ENCODE measurements around the gene DNAJC3. TPM values are rescaled to one million over a fixed set of nuclear protein-coding genes. Genes with fewer than 3 reads are reported as not detected.
"Not testable (repeated sequence)": the region's sequence is repeated elsewhere in the genome, so short reads cannot be mapped to it uniquely, and the experiment has no call there.

Gene DNAJC3
- total RNA-seq, 1 donor from 2014 or later = 25.6 TPM

DNA sequence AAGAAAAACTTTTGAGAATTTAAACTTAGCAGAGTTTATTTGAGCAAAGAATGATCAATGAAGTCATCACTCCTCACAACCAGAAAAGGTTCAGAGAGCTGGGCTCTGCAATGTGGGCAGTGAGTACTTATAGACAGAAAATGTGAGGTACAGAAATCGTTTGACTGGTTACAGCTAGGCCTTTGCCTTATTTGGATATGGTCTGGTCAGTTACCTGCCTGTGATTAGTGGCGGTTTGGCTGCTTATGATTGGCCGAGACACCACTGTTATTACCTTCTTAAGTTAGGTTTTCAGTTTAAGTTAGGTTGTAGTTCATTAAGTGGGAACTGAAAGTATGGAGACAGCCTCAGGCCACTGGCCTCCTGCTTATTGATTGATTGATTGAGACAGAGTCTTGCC, 66.3 kb downstream of the DNAJC3 start:
- H3K4me1 Mint-ChIP-seq = peaks cover 7% of the 10 kb centered on the region

DNA sequence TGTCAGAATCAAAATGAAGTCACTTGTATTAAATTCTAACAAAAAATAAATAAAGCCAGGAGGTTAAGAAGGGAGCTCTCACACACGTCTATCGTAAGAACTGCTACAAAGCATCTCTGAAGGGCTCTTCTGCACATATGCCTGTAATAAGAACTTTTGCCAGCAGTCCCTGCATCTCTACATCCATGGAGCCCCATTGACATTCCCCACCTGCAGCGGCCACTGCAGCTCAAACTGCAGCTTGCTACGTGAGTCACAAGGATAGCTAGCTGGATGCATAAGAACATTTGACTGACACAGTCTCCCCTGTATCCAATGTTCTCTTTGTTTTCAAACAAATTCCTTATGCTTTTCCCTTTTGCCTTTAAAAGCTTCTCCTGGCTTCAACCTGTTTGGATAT, 68.3 kb downstream of the DNAJC3 start:
- intact Hi-C loops (cut with micrococcal nuclease) = no loop called here
- Mint-ChIP-seq H3K27ac (no peak overlapping the region), H3K9me3 (peaks cover 5% of the 10 kb centered on the region), H3K27me3 (no peaks in the 10 kb centered on the region), H3K36me3 (ENCODE audit: low read depth) (peaks cover 10% of the 10 kb centered on the region), H3K4me3 (no peak overlapping the region), H3K4me1 (peaks cover 7% of the 10 kb centered on the region)
- DNase-seq = no peak

More for the DNA sequence above, 66.3 kb downstream of the DNAJC3 start:
- Mint-ChIP-seq H3K9me3 (peaks cover 5% of the 10 kb centered on the region), H3K36me3 (ENCODE audit: low read depth) (peaks cover 10% of the 10 kb centered on the region), H3K27me3 (no peaks in the 10 kb centered on the region), H3K4me3 (no peak overlapping the region), H3K27ac (no peak overlapping the region)
- intact Hi-C loops (cut with micrococcal nuclease) = no loop called here
- no peak for DNase-seq

DNA sequence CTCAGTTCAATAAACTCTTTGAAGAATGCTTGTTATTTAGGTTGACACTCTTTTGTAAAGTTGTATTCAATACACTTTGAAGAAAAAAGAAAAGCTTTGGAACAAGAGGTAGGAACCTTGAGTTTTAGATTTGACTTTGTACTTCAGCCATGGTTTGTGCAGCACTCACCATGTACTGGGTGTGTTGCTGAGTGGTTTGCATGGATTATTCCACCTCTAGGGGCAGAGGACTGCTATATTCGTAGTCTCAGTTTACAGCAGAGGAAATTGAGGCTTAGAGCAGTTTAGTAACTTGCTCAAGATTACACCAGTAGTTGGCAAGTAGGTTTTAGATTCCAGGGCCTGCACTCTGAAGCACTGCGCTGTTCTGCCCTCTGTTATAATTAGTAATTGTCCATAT, 68.8 kb downstream of the DNAJC3 start:
- Mint-ChIP-seq H3K4me1 (peaks cover 7% of the 10 kb centered on the region), H3K36me3 (ENCODE audit: low read depth) (peaks cover 8% of the 10 kb centered on the region), H3K27ac (no peak overlapping the region), H3K27me3 (no peaks in the 10 kb centered on the region), H3K9me3 (peaks cover 3% of the 10 kb centered on the region), H3K4me3 (no peak overlapping the region)
- no peak for DNase-seq
- intact Hi-C loops (cut with micrococcal nuclease) = no loop called here

DNA sequence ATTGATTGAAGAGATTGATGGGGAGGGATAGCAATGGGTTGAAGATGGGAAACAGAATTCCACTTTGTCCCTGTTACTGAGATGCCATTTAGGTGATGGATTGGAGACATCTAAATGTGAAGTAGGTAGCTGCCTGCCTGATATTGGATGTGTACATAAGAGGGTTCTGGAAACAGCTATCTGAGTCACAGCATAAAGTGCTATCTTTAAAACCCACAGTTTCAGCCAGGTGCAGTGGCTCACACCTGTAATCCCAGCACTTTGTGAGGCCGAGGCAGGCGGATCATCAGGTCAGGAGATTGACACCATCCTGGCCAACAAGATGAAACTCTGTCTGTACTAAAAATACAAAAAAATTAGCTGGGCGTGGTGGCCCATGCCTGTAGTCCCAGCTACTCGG, 72.6 kb downstream of the DNAJC3 start:
- no peak for DNase-seq
- no peaks in the 10 kb centered on the region for H3K27me3 Mint-ChIP-seq
- no peaks in the 10 kb centered on the region for H3K4me1 Mint-ChIP-seq
- H3K36me3 Mint-ChIP-seq (ENCODE audit: low read depth) = peaks cover 3% of the 10 kb centered on the region
- peaks cover 5% of the 10 kb centered on the region for H3K9me3 Mint-ChIP-seq
- intact Hi-C loops (cut with micrococcal nuclease) = no loop called here
- H3K27ac Mint-ChIP-seq = no peak overlapping the region
- no peak overlapping the region for H3K4me3 Mint-ChIP-seq

DNA sequence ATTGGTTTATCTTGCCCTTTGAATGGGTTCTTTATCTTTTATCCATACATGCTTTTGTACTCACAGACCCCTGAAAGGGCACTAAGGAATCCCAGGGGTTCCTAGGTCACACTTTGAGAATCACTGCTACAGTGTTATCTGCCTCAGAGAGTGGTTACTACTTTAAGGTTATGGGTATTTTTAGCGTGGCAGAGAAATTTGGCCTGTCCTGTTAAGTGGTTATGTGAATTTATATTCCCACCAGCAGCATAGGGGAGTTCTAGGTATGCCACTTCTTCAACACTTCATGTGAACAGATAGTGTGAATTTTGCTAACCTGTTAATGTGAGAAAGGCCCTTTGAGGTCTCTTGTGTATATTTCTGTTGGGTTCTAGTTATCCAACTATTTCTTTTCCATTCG, 75.7 kb downstream of the DNAJC3 start:
- Mint-ChIP-seq H3K27me3 (no peaks in the 10 kb centered on the region), H3K27ac (no peak overlapping the region), H3K36me3 (ENCODE audit: low read depth) (peaks cover 6% of the 10 kb centered on the region), H3K4me1 (no peaks in the 10 kb centered on the region), H3K4me3 (no peak overlapping the region), H3K9me3 (peaks cover 5% of the 10 kb centered on the region)
- intact Hi-C loops (cut with micrococcal nuclease) = no loop called here
- DNase-seq = no peak

DNA sequence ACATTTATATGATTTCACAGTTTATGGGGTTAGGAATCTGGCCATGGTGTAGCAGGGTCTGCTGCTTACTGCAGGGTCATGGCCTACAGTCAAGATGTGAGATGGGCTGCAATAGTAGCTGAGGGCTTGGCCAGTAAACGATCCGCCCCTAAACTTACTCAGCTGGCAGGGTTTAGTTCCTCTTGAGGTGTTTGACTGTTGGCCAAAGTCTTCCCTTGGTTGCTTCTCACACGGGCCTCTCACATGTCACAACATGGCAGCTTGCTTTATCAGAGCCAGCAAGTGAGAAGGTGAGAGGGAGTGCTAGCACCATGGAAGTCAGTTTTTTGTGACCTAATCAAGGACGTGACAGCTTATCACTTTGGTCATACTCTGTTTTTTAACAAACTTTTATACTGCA, 77.1 kb downstream of the DNAJC3 start:
- no peak for DNase-seq
- Mint-ChIP-seq H3K27ac (no peak overlapping the region), H3K4me1 (no peaks in the 10 kb centered on the region), H3K4me3 (no peak overlapping the region), H3K9me3 (peaks cover 5% of the 10 kb centered on the region), H3K36me3 (ENCODE audit: low read depth) (peaks cover 9% of the 10 kb centered on the region), H3K27me3 (no peaks in the 10 kb centered on the region)
- intact Hi-C loops (cut with micrococcal nuclease) = no loop called here

DNA sequence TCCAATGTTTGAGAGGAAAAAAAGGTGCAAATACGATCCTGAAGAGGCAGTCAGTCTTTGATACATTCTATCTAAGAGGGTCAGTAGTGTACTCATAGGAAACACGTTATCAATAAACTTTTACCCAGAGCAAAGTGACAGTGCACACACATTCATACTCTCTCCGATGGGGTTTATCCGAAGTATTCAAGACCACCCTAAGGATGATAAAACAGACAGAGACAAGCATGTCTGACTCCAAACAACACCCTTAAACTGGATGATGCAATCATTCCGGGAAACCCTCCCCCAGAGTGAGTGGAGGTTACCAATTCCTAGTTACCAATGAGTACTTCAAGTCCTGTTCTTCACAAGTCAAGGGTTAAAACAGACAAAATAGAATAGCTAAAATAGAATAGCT, 79.1 kb downstream of the DNAJC3 start:
- Mint-ChIP-seq H3K4me1 (no peaks in the 10 kb centered on the region), H3K27ac (no peak overlapping the region), H3K9me3 (peaks cover 5% of the 10 kb centered on the region), H3K36me3 (ENCODE audit: low read depth) (peaks cover 8% of the 10 kb centered on the region), H3K27me3 (no peaks in the 10 kb centered on the region), H3K4me3 (no peak overlapping the region)
- intact Hi-C loops (cut with micrococcal nuclease) = no loop called here
- DNase-seq = no peak

DNA sequence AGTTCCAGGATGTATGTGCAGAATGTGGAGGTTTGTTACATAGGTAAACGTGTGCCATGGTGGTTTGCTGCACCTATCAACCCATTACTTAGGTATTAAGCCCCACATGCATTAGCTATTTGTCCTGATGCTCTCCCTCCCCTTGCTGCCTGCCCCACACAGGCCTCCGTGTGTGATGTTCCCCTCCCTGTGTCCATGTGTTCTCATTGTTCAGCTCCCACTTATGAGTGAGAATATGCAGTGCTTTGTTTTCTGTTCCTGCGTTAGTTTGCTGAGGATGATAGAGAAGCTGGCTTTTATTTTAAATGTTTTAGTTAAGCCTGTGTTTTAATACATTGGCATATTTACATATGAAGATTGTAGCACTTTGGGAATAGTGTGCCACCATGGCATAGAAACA, 85.7 kb downstream of the DNAJC3 start:
- H3K27ac Mint-ChIP-seq; H3K9me3 Mint-ChIP-seq; intact Hi-C loops (cut with micrococcal nuclease); H3K4me1 Mint-ChIP-seq; DNase-seq; H3K4me3 Mint-ChIP-seq; H3K27me3 Mint-ChIP-seq: not testable (repeated sequence)
- peaks cover 28% of the 10 kb centered on the region for H3K36me3 Mint-ChIP-seq (ENCODE audit: low read depth)

DNA sequence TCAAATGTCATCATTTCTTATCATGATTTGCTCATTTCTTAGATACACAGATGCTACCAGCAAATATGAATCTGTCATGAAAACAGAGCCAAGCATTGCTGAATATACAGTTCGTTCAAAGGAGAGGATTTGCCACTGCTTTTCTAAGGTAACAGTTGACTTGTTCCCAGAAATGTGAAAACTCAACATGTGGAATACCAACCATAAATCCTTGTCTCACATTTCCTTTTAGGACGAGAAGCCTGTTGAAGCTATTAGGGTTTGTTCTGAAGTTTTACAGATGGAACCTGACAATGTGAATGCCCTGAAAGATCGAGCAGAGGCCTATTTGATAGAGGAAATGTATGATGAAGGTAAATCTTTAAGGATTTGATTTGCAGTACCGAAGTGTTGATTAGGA, 86.7 kb downstream of the DNAJC3 start:
- intact Hi-C loops (cut with micrococcal nuclease) = no loop called here
- H3K36me3 Mint-ChIP-seq (ENCODE audit: low read depth) = peaks cover 30% of the 10 kb centered on the region

DNA sequence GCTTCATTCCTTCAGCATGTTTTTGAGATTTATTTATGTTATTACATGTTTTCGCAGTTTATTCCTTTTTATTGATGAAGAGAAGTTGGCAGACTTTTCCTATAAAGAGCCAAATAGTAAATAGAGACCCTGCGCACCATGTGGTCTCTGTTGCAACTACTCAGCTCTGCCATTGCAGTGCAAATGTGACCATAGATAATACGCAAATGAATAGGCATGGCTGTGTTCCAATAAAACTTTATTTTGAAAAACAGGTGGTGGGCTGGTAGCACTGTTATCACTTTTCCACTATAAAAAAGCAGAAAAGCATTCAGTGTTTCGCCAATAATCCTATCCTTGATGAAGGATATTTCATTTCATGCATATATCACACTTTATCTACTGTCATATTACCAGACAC, 95.0 kb downstream of the DNAJC3 start:
- H3K36me3 Mint-ChIP-seq (ENCODE audit: low read depth) = peaks cover 25% of the 10 kb centered on the region
- H3K4me3 Mint-ChIP-seq = no peak overlapping the region
- DNase-seq = no peak
- H3K27ac Mint-ChIP-seq = no peak overlapping the region
- no peaks in the 10 kb centered on the region for H3K9me3 Mint-ChIP-seq
- H3K4me1 Mint-ChIP-seq = peaks cover 9% of the 10 kb centered on the region
- intact Hi-C loops (cut with micrococcal nuclease) = loop anchor here (10.0 kb wide), 1 partner anchor 97 kb away; the partner anchor contains the start of gene DNAJC3
- no peaks in the 10 kb centered on the region for H3K27me3 Mint-ChIP-seq

More for the DNA sequence above, 86.7 kb downstream of the DNAJC3 start:
- DNase-seq = no peak
- Mint-ChIP-seq H3K4me3 (no peak overlapping the region), H3K9me3 (no peaks in the 10 kb centered on the region), H3K27ac (no peak overlapping the region), H3K4me1 (no peaks in the 10 kb centered on the region), H3K27me3 (no peaks in the 10 kb centered on the region)

DNA sequence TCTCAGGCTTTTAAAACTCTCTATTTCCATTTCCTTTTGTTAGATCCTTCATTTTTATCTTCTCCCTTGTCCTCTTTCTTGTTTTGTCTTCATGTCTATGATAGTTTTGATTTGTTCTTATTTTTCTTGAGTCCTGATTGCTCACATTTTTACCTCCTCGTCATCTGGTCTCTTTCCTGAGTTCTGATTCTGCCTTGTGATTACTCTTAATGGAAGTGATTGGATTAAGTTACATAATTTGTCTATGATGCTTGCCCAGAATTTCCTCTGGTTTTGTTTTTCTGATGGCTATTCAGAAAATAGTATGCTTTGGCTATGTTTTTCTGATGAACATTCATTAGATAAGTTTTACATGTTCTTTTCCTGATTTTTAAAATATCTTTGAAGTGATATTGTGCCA, 102.6 kb downstream of the DNAJC3 start:
- intact Hi-C loops (cut with micrococcal nuclease) = loop anchor here (10.0 kb wide), 1 partner anchor 105 kb away; the partner anchor contains the start of gene DNAJC3
- Mint-ChIP-seq H3K36me3 (ENCODE audit: low read depth) (peaks cover 21% of the 10 kb centered on the region), H3K4me1 (no peaks in the 10 kb centered on the region), H3K27ac (no peak overlapping the region), H3K27me3 (no peaks in the 10 kb centered on the region), H3K9me3 (peaks cover 4% of the 10 kb centered on the region), H3K4me3 (no peak overlapping the region)
- DNase-seq = no peak

DNA sequence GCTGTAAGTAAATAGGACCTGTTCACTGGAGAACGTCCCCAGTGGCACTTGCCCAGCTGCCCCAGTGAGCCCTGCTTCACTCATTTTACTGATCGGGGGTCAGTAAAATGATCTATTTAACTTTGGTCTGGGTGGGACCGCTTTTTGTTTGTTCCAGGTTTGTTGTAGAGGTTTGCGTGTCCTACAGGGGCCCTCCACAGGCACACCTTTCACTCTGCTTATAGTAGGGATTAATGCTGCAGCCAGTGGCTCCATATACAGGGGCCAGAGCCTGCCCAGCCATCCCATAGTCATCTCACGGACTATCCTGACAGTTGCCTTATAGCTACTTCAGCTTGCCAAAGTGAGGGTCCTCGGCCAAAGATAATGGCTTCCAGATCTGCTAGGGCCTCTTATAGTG, 104.1 kb downstream of the DNAJC3 start:
- intact Hi-C loops (cut with micrococcal nuclease) = no loop called here
- no peak for DNase-seq
- H3K36me3 Mint-ChIP-seq (ENCODE audit: low read depth) = peaks cover 18% of the 10 kb centered on the region
- H3K4me3 Mint-ChIP-seq = no peak overlapping the region
- no peaks in the 10 kb centered on the region for H3K4me1 Mint-ChIP-seq
- no peaks in the 10 kb centered on the region for H3K27me3 Mint-ChIP-seq
- peaks cover 4% of the 10 kb centered on the region for H3K9me3 Mint-ChIP-seq
- no peak overlapping the region for H3K27ac Mint-ChIP-seq

DNA sequence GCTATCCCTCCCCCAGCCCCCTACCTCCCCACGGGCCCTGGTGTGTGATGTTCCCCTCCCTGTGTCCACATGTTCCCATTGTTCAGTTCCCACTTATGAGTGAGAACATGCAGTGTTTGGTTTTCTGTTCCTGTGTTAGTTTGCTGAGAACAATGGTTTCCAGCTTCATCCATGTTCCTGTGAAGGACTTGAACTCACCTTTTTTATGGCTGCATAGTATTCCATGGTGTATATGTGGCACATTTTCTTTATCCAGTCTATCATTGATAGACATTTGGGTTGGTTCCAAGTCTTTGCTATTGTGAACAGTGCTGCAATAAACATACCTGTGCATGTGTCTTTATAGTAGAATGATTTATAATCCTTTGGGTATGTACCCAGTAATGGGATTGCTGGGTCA, 105.0 kb downstream of the DNAJC3 start:
- H3K4me1 Mint-ChIP-seq; H3K9me3 Mint-ChIP-seq; H3K27me3 Mint-ChIP-seq; intact Hi-C loops (cut with micrococcal nuclease); H3K4me3 Mint-ChIP-seq; DNase-seq; H3K27ac Mint-ChIP-seq: not testable (repeated sequence)
- peaks cover 22% of the 10 kb centered on the region for H3K36me3 Mint-ChIP-seq (ENCODE audit: low read depth)

DNA sequence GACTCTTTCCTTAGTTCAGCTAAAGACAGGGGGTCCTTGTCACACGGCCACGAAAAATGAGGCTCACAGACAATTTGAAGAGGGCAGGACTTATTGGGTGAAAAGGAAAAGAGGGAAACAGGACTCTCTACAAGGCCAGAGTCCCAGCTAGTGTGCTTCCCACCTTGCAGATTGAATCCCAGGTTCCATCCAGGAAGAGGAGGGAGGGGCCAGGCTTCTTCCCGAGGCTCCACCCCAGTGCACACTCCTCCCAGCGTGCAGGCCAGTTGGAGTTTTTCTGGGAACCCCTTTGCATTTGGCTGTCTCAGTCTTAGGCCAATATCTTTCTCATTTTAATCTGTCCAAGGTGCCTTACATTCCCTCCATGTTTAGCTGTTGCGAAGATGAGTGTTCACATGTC, 106.8 kb downstream of the DNAJC3 start:
- H3K9me3 Mint-ChIP-seq = peaks cover 4% of the 10 kb centered on the region
- no peaks in the 10 kb centered on the region for H3K4me1 Mint-ChIP-seq
- DNase-seq = no peak
- H3K27ac Mint-ChIP-seq = no peak overlapping the region
- no peak overlapping the region for H3K4me3 Mint-ChIP-seq
- H3K36me3 Mint-ChIP-seq (ENCODE audit: low read depth) = peaks cover 36% of the 10 kb centered on the region
- intact Hi-C loops (cut with micrococcal nuclease) = no loop called here
- no peaks in the 10 kb centered on the region for H3K27me3 Mint-ChIP-seq

DNA sequence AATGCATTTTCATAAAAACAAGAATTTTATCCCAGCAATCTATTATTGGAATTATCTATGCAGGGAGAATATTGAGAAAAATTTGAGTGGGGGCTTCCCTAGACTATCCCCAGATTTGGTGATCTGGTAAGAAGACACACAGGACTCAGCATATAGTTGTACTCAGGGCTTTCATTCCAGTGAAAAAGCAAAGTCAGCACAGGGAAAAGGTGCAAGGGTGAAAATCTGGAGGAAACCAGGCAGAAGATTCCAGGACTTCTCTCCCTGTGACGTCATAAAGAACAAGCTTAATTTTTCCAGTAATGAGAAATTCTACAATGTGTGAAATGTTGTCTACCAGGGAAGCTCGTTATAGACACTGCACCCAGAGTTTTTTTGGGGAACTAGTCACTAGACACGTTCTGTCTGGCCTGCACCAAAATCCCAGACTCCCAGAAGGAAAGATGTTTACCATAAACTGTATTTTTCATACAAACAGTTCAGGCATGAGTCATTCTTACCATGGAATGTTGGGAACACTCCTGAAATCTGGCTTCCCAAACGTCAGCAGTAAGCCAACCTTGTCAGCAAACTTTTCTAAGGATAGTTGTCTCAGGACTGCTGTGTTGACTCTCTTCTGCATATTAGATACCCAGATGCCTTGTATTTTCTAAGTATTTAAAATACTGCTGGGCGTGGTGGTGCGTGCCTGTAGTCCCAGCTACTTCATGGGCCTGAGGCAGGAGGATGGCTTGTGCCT, 107.4 kb downstream of the DNAJC3 start:
- H3K36me3 Mint-ChIP-seq (ENCODE audit: low read depth) = peaks cover 42% of the 10 kb centered on the region
- no peaks in the 10 kb centered on the region for H3K4me1 Mint-ChIP-seq
- peaks cover 7% of the 10 kb centered on the region for H3K9me3 Mint-ChIP-seq
- no peak for DNase-seq
- H3K4me3 Mint-ChIP-seq = no peak overlapping the region
- intact Hi-C loops (cut with micrococcal nuclease) = no loop called here
- no peak overlapping the region for H3K27ac Mint-ChIP-seq
- no peaks in the 10 kb centered on the region for H3K27me3 Mint-ChIP-seq

Data from activated CD4-positive, alpha-beta T cell treated with anti-CD3 and anti-CD28 coated beads, Interleukin-2, amount 10 ng/mL, durations not matched to agents 24 days and 14 days (primary cell).